ENCODE measurements around the gene CORO6.

Gene CORO6

DNA sequence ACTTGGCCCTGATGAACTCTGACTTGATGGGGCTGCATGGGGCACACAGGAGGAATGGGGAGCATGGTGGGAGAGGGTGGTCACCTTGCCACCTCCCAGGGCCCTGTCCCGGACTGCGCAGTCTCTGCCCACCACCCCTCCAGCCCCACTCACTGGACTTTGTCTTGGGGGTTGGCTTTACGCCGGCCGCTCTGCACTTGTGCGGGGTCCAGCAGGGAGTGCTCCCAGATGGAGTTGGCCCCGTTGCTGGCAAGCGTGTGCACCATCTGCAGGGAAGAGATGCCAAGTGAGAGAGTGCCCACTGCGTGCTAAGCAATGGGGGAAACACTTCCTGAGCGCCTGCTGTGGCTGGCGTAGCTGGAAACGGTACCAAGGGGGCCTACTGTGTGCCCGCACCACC lies 39.9 kb downstream of the CORO6 start:
- H3K4me3 ChIP-seq (ENCODE audit: low read depth, low read length) = no peak overlapping the region
- no peak for DNase-seq (ENCODE audit: low read depth)

DNA sequence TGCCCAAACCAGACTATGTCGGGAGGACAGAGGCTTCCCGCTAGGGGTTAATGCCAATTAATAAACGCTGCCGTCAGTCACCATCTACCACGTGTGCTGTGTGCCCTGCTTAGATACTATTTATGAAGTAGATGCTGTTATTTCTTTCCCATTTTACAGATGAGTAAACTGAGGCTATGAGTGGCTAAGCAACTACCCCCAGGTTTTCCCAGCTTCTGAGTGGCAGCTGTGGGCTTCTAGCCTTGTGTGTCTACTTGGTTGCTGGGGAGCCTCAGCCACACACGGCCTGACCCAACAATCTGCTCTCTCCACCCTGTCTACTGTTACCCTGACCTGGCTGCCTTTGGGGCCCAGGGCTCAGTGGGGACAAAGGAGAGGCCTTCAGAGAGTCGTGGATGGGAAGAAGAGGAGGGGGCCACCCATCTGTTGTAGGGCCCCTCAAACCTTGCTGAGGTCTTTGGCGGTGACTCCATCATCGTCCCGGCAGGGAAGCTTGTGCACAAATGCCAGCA lies 40.4 kb downstream of the CORO6 start:
- no peak for DNase-seq (ENCODE audit: low read depth)
- H3K4me3 ChIP-seq (ENCODE audit: low read depth, low read length) = no peak overlapping the region

DNA sequence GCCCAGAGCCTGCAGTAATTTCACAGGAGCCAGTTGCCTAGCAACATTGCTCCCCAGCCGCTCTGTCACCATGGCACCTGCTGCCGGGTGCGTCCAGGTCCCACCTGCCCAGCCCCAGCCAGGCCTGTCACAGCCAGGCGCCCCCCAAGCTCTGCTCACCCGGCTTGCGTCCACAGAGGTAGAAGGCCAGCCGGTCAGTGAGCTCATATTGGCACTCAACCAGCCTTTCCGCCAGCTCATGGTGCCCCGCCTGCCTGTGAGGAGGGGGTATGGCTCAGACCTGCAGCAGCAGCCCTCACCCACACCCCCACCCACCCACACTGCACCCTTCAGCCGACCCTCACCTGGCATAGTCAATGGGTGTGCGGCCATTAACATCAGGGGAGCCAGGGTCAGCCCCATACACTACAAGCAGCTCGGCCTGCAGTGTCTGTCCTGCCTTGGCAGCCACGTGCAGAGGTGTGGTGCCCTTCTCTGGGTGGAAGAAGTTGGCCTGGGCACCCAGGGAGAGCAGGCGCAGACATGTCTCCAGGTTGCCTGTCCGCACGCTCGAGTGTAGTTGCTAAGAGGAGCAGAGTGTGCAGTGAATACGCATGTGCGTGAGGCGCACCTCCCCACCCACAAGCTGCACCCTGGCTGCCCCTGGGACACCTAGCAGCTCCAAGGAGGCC lies 41.0 kb downstream of the CORO6 start:
- DNase-seq (ENCODE audit: low read depth) = no peak
- H3K4me3 ChIP-seq (ENCODE audit: low read depth, low read length) = no peak overlapping the region

- no peak overlapping the region for H3K4me3 ChIP-seq (ENCODE audit: low read depth, low read length)
- DNase-seq (ENCODE audit: low read depth) = no peak
These were observed 42.6 kb downstream of the CORO6 start for GRCh38 chr17:29579866-29580771.

DNA sequence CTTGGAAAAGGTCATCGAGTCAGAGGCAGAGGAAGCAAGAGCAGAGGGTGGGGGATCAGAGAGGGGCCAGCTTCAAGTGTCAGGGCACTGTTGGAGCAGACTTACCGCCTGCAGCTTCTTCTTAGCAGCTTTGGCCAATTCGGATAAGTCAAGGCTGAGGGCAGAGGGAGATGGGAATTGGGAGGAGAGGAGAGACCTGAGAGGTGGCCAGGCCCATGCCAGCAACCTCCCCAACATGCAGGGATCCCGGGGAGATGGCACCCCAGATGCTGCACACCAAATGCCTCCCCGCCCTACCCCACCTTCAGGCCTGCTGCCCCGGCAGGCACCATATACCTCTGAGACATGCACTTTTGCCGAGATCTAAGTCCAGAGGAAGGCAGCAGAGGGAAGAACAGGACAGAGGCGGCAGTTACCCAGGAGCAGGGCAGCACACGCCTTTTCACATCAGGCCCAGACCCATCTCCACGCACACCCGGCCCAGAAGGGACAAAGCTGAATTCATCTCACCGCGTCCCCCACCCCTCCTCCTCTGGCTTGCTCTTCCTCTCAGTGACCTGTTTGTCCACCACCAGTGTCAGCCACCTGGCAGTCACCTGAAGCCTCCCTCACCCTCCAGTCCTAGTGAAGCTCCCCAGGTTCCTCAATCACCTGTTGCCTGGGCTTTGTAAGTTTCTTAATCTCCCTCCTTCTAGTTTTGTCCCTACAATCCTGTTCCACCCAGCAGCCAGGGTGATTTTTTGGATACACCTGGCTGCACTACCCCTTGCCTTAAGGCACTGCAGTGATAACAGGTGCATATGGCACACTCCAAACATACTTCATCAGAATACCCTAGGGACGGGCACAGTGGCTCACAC lies 43.9 kb downstream of the CORO6 start:
- DNase-seq (ENCODE audit: low read depth) = no peak
- H3K4me3 ChIP-seq (ENCODE audit: low read depth, low read length) = no peak overlapping the region

- H3K4me3 ChIP-seq (ENCODE audit: low read depth, low read length) = no peak overlapping the region
- DNase-seq (ENCODE audit: low read depth) = no peak
These were observed 45.1 kb downstream of the CORO6 start for GRCh38 chr17:29577385-29578211.

GRCh38 chr17:29577001-29577370 lies 45.7 kb downstream of the CORO6 start:
- no peak overlapping the region for H3K4me3 ChIP-seq (ENCODE audit: low read depth, low read length)
- DNase-seq (ENCODE audit: low read depth) = no peak

GRCh38 chr17:29576214-29577000 lies 46.3 kb downstream of the CORO6 start:
- DNase-seq (ENCODE audit: low read depth) = no peak
- H3K4me3 ChIP-seq (ENCODE audit: low read depth, low read length) = no peak overlapping the region

GRCh38 chr17:29575511-29576213 lies 47.0 kb downstream of the CORO6 start:
- no peak overlapping the region for H3K4me3 ChIP-seq (ENCODE audit: low read depth, low read length)
- DNase-seq (ENCODE audit: low read depth) = no peak

DNA sequence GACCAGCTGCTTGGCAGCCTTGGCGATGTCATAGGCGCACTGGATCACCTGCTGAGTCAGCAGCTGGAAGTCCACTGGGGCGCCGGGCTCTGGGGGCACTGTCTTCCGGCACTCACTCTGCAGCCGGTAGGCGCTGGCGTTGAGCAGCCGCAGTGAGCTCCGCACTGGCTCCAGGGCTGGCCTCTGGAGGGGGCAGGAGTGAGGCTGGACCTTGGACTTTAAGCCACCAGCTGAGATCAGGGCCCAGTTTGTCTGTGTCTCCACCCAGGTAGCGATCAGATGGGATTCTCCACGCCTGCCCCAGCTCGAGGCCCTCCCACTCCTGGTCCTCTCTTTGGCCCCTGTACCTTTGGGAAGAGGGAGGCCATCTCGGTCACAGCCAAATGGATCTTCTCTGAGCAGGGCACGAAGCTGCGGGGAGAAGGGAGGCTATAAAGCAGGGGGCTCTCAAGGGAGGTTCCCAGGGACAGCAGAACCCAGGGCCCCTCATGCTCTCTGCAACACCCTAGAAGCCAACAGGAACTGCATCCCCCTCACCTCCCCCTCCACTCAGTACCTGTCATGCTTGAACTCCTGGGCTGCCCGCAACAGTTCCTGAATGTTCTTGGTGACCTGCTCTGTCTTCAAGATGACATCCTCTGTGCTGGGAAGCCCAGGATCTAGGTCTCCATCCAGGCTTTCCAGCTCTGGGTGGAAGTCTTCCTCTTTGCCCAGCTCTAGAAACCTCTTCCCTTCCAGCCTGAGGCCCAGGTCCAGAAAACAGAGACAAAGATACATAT lies 47.8 kb downstream of the CORO6 start:
- H3K4me3 ChIP-seq (ENCODE audit: low read depth, low read length) = no peak overlapping the region
- DNase-seq (ENCODE audit: low read depth) = no peak

- no peak overlapping the region for H3K4me3 ChIP-seq (ENCODE audit: low read depth, low read length)
- no peak for DNase-seq (ENCODE audit: low read depth)
These were observed 48.6 kb downstream of the CORO6 start for GRCh38 chr17:29573871-29574731.

- no peak for DNase-seq (ENCODE audit: low read depth)
- H3K4me3 ChIP-seq (ENCODE audit: low read depth, low read length) = no peak overlapping the region
These were observed 49.2 kb downstream of the CORO6 start for GRCh38 chr17:29573558-29573869.

DNA sequence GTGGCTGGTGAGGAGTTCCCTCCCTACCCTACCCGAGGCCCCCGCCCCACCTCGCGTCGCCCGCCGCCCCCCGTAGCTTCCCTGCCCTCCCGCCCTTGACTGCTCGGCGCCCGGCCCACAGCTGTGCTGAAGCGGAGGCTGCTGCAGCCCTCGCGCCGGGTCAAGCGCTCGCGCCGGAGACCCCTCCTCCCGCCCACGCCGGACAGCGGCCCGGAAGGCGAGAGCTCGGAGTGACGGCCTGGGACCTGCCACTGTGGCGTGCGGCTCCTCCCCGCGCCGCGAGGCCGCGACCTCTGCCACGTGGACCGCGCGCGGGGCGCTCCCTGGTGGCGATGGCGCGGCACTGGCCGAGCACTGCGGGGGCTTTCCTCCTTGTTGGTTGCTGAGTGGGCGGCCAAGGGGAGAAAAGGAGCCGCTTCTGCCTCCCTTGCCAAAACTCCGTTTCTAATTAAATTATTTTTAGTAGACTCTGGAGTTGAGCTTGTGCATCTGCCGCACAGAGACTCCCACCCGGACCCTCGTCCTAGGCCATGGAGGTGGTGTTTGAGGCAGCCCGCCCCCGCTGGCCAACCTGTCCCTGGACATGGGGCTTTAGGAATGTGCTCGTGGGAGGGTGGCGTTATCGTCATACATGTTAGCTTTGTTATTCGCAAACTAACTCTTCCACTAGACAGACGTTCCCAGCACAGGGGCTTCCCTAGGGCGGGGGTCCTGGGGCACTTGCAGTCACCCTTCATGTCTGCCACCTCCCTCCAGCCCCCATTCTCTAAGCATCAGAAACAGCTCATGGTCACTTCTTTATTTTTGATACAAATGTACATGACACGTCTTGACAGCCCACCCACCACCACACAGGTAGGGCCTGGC lies 49.8 kb downstream of the CORO6 start:
- DNase-seq (ENCODE audit: low read depth) = no peak
- H3K4me3 ChIP-seq (ENCODE audit: low read depth, low read length) = no peak overlapping the region

GRCh38 chr17:29571883-29572681 lies 50.6 kb downstream of the CORO6 start:
- H3K4me3 ChIP-seq (ENCODE audit: low read depth, low read length) = no peak overlapping the region
- no peak for DNase-seq (ENCODE audit: low read depth)

GRCh38 chr17:29571486-29571882 lies 51.2 kb downstream of the CORO6 start:
- H3K4me3 ChIP-seq (ENCODE audit: low read depth, low read length) = no peak overlapping the region
- DNase-seq (ENCODE audit: low read depth) = no peak
